Adrenal gland (tissue), 12 donors: Measurements from ENCODE around the gene ARL5C. TPM values are rescaled to one million over a fixed set of nuclear protein-coding genes. Genes with fewer than 3 reads are reported as not detected.
"Not testable (repeated sequence)": the region's sequence is repeated elsewhere in the genome, so short reads cannot be mapped to it uniquely, and the experiment has no call there.

ENCODE experiments used
- DNase-seq, 7 donors: peaks; one replicate each; pipeline ENCODE4 v3.0.0-alpha.2; 2019 to 2020
- H3K27ac ChIP-seq, 5 donors: fragments of 200-600 bp; sonication (generic) in 4 of 5; 1 replicate in 3 of 5; 2 replicates in 2 of 5; pipeline versions ENCODE4 v1.5.1 to v1.8.0; 2016 to 2020; ENCODE audit warnings: mild to moderate bottlenecking in 1 of 5
- H3K27me3 ChIP-seq: fragments of 200-600 bp; 2 replicates; pipeline ENCODE4 v1.8.0; 2021
- H3K36me3 ChIP-seq, 2 donors: fragments of 200-600 bp; replicated peaks in 1 of 2; 1 replicate in 1 of 2; 2 replicates in 1 of 2; pipeline versions ENCODE4 v1.5.1 to v1.8.0; 2018 to 2022
- H3K4me1 ChIP-seq, 2 donors: fragments of 200-600 bp; replicated peaks in 1 of 2; 1 replicate in 1 of 2; 2 replicates in 1 of 2; pipeline versions ENCODE4 v1.5.1 to v1.8.0; 2018 to 2021
- H3K4me3 ChIP-seq, 4 donors: fragments of 200-600 bp; sonication (generic) in 3 of 4; one replicate each; pipeline ENCODE4 v1.5.1; 2016 to 2018
- H3K9me3 ChIP-seq, 3 donors: fragments of 200-600 bp; sonication (generic) in 1 of 3; replicated peaks in 1 of 3; 1 replicate in 2 of 3; 2 replicates in 1 of 3; pipeline versions ENCODE4 v1.5.1 to v1.8.0; 2016 to 2021
- POLR2A ChIP-seq, 2 donors: fragments of 450-650 bp; IDR thresholded peaks; one replicate each; pipeline ENCODE4 v1.6.1; 2017; ENCODE audit warnings: antibody characterized with exemption in 2 of 2, mild to moderate bottlenecking in 2 of 2, moderate library complexity in 1 of 2
- WGBS, 4 donors: extraction: QIAGEN DNeasy Blood & Tissue Kit in 2 of 4; methylation state at CpG; one replicate each; pipeline versions ENCODE4 v1.1.5 to v1.1.7; 2013 to 2017; 5-methylcytosine and 5-hydroxymethylcytosine counted together
- intact Hi-C, 2 donors: fragments of 100-400 bp; cut with DNase I; formaldehyde crosslinking; loops; one replicate each; pipeline versions ENCODE4 v1.14.1 to v1.15.0; 2022 to 2023
- polyA plus RNA-seq, 3 donors: library from polyadenylated mRNA; stranded (reverse); fragments of 200-250 nt in 2 of 3; fragments of 350-450 nt in 1 of 3; fragmentation: Illumina TruSeq in 1 of 3; extraction: RNeasy Lipid Tissue Mini Kit (QIAGEN cat#74804) in 1 of 3; gene quantifications; one replicate each; pipeline ENCODE4 v1.2.3, GENCODE V29; 2013 to 2014
- total RNA-seq, 9 donors: library from RNA; depleted of rRNA in 4 of 9; stranded (reverse); fragments of >200 nt in 4 of 9; fragments of 120-200 nt in 1 of 9; fragmentation: NEBNext Ultra II Directional in 1 of 9; extraction: Animal tissue kit (Norgen Biotek cat#: 25700) in 1 of 9; gene quantifications; one replicate each; pipeline versions ENCODE4 v1.1.0 to v1.2.4, GENCODE V29; 2013 to 2023
- TF ChIP-seq, protein P1 (sequence below), 6 experiments: fragments of 450-650 bp in 4 of 6; fragments of 200-600 bp in 2 of 6; sonication (generic) in 1 of 6; IDR thresholded peaks; 1 replicate in 5 of 6; 2 replicates in 1 of 6; pipeline versions ENCODE4 v1.5.1 to v1.8.0; 2016 to 2021; ENCODE audit warnings: antibody characterized with exemption in 6 of 6, mild to moderate bottlenecking in 2 of 6, moderate library complexity in 1 of 6
- donor health status: healthy with polysubstance abuse.
- donor health status: Bipolar disorder and iron deficiency.
- donor health status: DM: yes; HTN: yes; CAD: no.
- donor health status: DM: no; HTN: no; CAD: no.
- donor health status: DM: no; HTN: no; CAD: no.
- donor health status: DM: yes; HTN: yes; CAD: no.

ARL5C gene
- total and polyA plus RNA-seq, 12 donors: not detected

DNA sequence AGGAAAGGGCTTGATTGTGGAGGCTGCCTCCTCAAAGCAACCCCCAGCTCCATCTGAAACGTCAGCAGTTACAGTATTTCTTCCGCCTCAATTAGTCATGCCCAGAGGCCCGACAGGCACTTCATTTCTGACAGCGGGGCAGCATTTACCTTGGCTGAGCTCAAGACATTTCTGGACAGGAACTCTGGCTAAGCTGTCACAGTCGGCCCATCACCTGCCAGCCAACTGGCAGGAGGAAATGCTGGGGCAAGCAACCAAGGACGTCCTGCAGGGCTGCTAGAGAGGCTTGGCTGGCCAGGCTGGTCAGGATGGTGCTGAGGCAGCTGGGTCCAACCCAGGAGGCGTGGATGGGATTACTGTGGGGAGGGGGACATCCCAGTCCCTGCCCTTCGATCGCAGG is 42.3 kb downstream of the ARL5C start:
- peak in 1 of 7 donors; percentile 19 for DNase-seq
- TF ChIP-seq POLR2A (IDR thresholded peaks at IDR 0.05): no peak
- TF ChIP-seq, protein P1, sequence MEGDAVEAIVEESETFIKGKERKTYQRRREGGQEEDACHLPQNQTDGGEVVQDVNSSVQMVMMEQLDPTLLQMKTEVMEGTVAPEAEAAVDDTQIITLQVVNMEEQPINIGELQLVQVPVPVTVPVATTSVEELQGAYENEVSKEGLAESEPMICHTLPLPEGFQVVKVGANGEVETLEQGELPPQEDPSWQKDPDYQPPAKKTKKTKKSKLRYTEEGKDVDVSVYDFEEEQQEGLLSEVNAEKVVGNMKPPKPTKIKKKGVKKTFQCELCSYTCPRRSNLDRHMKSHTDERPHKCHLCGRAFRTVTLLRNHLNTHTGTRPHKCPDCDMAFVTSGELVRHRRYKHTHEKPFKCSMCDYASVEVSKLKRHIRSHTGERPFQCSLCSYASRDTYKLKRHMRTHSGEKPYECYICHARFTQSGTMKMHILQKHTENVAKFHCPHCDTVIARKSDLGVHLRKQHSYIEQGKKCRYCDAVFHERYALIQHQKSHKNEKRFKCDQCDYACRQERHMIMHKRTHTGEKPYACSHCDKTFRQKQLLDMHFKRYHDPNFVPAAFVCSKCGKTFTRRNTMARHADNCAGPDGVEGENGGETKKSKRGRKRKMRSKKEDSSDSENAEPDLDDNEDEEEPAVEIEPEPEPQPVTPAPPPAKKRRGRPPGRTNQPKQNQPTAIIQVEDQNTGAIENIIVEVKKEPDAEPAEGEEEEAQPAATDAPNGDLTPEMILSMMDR (IDR thresholded peaks at IDR 0.05): no peak
- Histone ChIP-seq H3K27ac (no peak overlapping the region), H3K27me3 (no peaks in the 10 kb centered on the region), H3K4me1 (no peaks in the 10 kb centered on the region), H3K9me3 (no peaks in the 10 kb centered on the region), H3K36me3 (no peaks in the 10 kb centered on the region), H3K4me3 (no peak overlapping the region)
- 28 to 61% (median 60%) methylated on average over 2 to 9 of the region's 9 CpGs for WGBS, 4 donors
- intact Hi-C loops: no loop called here

- Histone ChIP-seq H3K27ac (no peak overlapping the region), H3K4me3 (no peak overlapping the region), H3K9me3 (no peaks in the 10 kb centered on the region), H3K4me1 (no peaks in the 10 kb centered on the region), H3K27me3 (no peaks in the 10 kb centered on the region), H3K36me3 (no peaks in the 10 kb centered on the region)
- peak in 1 of 7 donors; percentile 11 for DNase-seq
- 77 to 83% (median 80%) methylated on average over 7 of the region's 7 CpGs for WGBS, 4 donors
- intact Hi-C loops: no loop called here
- TF ChIP-seq POLR2A (IDR thresholded peaks at IDR 0.05): no peak
- TF ChIP-seq, protein P1 (IDR thresholded peaks at IDR 0.05): no peak
Measured at GRCh38 chr17:39122991-39123390, 43.0 kb downstream of the ARL5C start.

DNA sequence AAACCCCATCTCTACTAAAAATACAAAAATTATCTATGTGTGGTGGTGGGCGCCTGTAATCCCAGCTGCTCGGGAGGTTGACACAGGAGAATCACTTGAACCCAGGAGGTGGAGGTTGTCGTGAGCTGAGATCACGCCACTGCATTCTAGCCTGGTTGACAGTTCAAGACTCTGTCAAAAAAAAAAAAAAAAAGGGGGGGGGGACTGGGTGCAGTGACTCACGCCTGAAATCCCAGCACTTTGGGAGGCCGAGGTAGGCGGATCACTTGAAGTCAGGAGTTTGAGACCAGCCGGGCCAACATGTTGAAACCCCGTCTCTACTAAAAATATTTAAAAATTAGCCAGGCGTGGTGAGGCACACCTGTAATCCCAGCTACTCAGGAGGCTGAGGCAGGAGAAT is 44.0 kb downstream of the ARL5C start:
- H3K4me1 ChIP-seq, H3K9me3 ChIP-seq, H3K36me3 ChIP-seq, H3K27ac ChIP-seq, DNase-seq, intact Hi-C loops, H3K4me3 ChIP-seq, H3K27me3 ChIP-seq: not testable (repeated sequence)
- WGBS, 4 donors: 85 to 91% (median 89%) methylated on average over 10 of the region's 10 CpGs

- Histone ChIP-seq H3K9me3 (no peaks in the 10 kb centered on the region), H3K27ac (no peak overlapping the region), H3K27me3 (no peaks in the 10 kb centered on the region), H3K36me3 (no peaks in the 10 kb centered on the region), H3K4me1 (no peaks in the 10 kb centered on the region), H3K4me3 (no peak overlapping the region)
- intact Hi-C loops: no loop called here
- DNase-seq: peak in 2 of 7 donors; percentile 25 to 46
- WGBS, 4 donors: 71 to 83% (median 79%) methylated on average over 5 of the region's 5 CpGs
- no peak for TF ChIP-seq POLR2A (IDR thresholded peaks at IDR 0.05)
- TF ChIP-seq, protein P1 (IDR thresholded peaks at IDR 0.05): no peak
Measured at GRCh38 chr17:39118674-39119419, 47.1 kb downstream of the ARL5C start.

DNA sequence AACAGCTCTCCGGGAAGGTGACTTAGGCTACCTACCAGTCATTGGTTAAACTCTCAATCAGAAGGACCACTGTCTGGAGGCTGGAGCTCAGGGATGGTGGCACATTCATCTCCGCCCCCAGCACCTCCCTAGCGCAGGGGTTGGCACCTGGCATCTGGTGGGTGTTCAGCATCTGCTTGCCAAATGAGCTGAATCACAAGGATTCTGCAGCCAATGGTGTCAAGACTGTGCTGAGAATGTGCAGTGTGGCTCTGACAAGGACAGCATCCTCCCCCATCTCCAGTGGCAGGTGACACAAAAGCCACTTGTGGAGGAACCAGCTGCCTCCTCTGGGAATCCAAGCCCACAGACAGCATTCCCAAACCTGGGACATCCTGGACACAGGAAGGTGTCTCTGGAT is 49.7 kb downstream of the ARL5C start:
- Histone ChIP-seq H3K4me3 (no peak overlapping the region), H3K4me1 (no peaks in the 10 kb centered on the region), H3K9me3 (no peaks in the 10 kb centered on the region), H3K27me3 (no peaks in the 10 kb centered on the region), H3K27ac (no peak overlapping the region), H3K36me3 (no peaks in the 10 kb centered on the region)
- TF ChIP-seq, protein P1 (IDR thresholded peaks at IDR 0.05): no peak
- TF ChIP-seq POLR2A (IDR thresholded peaks at IDR 0.05): no peak
- DNase-seq: no peak
- intact Hi-C loops: no loop called here
- 45 to 96% (median 70%) methylated on average over 1 to 3 of the region's 3 CpGs for WGBS, 4 donors
